Ishikawa (cell line): ENCODE results near the gene ZBTB20.

Experiments used
- EP300 ChIP-seq: IDR thresholded peaks from 2 replicates; pipeline ENCODE4 v1.6.1; 2012; ENCODE audit warnings: borderline replicate concordance
- RAD21 ChIP-seq: IDR thresholded peaks from 2 replicates; pipeline ENCODE4 v1.6.1; 2012; ENCODE audit warnings: low read depth
- TAF1 ChIP-seq: IDR thresholded peaks from 2 replicates; pipeline ENCODE4 v1.6.1; 2012; ENCODE audit warnings: low read depth, mild to moderate bottlenecking
- TEAD4 ChIP-seq: IDR thresholded peaks from 2 replicates; pipeline ENCODE4 v1.6.1; 2012
- YY1 ChIP-seq: IDR thresholded peaks from 2 replicates; pipeline ENCODE4 v1.6.1; 2012; ENCODE audit warnings: low read depth
- TF ChIP-seq, protein P1 (sequence below): IDR thresholded peaks from 2 replicates; pipeline ENCODE4 v1.6.1; 2012; ENCODE audit warnings: low read depth, mild to moderate bottlenecking

DNA sequence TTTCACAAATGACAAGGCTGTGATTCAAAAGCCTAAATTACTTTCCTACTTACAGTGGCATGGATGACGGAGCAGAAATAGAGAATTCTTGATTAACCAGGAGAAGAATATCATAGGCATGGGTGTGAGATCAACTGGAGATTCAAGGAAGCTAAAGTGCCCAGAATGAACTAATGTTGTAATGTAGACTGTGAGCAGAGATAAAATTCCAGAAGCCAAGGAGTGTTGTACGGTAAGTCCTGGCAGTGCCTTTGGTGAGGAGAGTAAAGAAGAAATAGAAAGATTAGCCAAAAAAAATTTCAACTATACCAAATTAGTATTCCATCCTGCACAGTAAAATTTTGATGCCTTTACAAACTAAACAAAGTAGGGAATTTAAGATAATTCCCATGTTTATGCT is 75.9 kb downstream of the ZBTB20 start:
- TF ChIP-seq TEAD4 (no peak), TAF1 (no peak), RAD21 (no peak), YY1 (no peak), EP300 (no peak)
- TF ChIP-seq, protein P1, sequence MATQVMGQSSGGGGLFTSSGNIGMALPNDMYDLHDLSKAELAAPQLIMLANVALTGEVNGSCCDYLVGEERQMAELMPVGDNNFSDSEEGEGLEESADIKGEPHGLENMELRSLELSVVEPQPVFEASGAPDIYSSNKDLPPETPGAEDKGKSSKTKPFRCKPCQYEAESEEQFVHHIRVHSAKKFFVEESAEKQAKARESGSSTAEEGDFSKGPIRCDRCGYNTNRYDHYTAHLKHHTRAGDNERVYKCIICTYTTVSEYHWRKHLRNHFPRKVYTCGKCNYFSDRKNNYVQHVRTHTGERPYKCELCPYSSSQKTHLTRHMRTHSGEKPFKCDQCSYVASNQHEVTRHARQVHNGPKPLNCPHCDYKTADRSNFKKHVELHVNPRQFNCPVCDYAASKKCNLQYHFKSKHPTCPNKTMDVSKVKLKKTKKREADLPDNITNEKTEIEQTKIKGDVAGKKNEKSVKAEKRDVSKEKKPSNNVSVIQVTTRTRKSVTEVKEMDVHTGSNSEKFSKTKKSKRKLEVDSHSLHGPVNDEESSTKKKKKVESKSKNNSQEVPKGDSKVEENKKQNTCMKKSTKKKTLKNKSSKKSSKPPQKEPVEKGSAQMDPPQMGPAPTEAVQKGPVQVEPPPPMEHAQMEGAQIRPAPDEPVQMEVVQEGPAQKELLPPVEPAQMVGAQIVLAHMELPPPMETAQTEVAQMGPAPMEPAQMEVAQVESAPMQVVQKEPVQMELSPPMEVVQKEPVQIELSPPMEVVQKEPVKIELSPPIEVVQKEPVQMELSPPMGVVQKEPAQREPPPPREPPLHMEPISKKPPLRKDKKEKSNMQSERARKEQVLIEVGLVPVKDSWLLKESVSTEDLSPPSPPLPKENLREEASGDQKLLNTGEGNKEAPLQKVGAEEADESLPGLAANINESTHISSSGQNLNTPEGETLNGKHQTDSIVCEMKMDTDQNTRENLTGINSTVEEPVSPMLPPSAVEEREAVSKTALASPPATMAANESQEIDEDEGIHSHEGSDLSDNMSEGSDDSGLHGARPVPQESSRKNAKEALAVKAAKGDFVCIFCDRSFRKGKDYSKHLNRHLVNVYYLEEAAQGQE, result no peak
